ENCODE results near the gene NFKB1.

NFKB1 gene

GRCh38 chr4:102560115-102560514 lies 59.0 kb downstream of the NFKB1 start:
- POLR2A ChIA-PET = no interaction called here
- CTCF ChIA-PET = no interaction called here
- no peak for TF ChIP-seq CTCF (IDR thresholded peaks at IDR 0.05; ENCODE audit: insufficient read depth, low read length, missing control alignments)
- no peak for DNase-seq (ENCODE audit: low read depth, low spot score)
- H3K4me3 ChIP-seq (ENCODE audit: low read depth, low read length) = no peak overlapping the region

- TF ChIP-seq CTCF (IDR thresholded peaks at IDR 0.05; ENCODE audit: insufficient read depth, low read length, missing control alignments) = no peak
- CTCF ChIA-PET = no interaction called here
- POLR2A ChIA-PET = no interaction called here
Measured at GRCh38 chr4:102560571-102561341, 59.6 kb downstream of the NFKB1 start.

GRCh38 chr4:102563000-102563399 lies 61.8 kb downstream of the NFKB1 start:
- H3K4me3 ChIP-seq (ENCODE audit: low read depth, low read length) = no peak overlapping the region
- ChIA-PET CTCF (no interaction called here), POLR2A (no interaction called here)
- no peak for TF ChIP-seq CTCF (IDR thresholded peaks at IDR 0.05; ENCODE audit: insufficient read depth, low read length, missing control alignments)
- DNase-seq (ENCODE audit: low read depth, low spot score) = no peak

More at GRCh38 chr4:102560571-102561341, 59.6 kb downstream of the NFKB1 start:
- DNase-seq (ENCODE audit: low read depth, low spot score) = no peak
- no peak overlapping the region for H3K4me3 ChIP-seq (ENCODE audit: low read depth, low read length)

GRCh38 chr4:102564399-102565059 lies 63.4 kb downstream of the NFKB1 start:
- CTCF ChIA-PET = no interaction called here
- DNase-seq (ENCODE audit: low read depth, low spot score) = peak; percentile 21
- TF ChIP-seq CTCF (IDR thresholded peaks at IDR 0.05; ENCODE audit: insufficient read depth, low read length, missing control alignments) = no peak
- H3K4me3 ChIP-seq (ENCODE audit: low read depth, low read length) = no peak overlapping the region
- POLR2A ChIA-PET = interaction anchor here (0.7 kb wide), 1 partner anchor 130 kb away, joined by 3 read pairs; no protein-coding TSS in a partner anchor

GRCh38 chr4:102565696-102566095 lies 64.5 kb downstream of the NFKB1 start:
- DNase-seq (ENCODE audit: low read depth, low spot score) = no peak
- POLR2A ChIA-PET = no interaction called here
- H3K4me3 ChIP-seq (ENCODE audit: low read depth, low read length) = no peak overlapping the region
- TF ChIP-seq CTCF (IDR thresholded peaks at IDR 0.05; ENCODE audit: insufficient read depth, low read length, missing control alignments) = no peak
- CTCF ChIA-PET = no interaction called here

GRCh38 chr4:102566426-102566825 lies 65.3 kb downstream of the NFKB1 start:
- no peak overlapping the region for H3K4me3 ChIP-seq (ENCODE audit: low read depth, low read length)
- no peak for DNase-seq (ENCODE audit: low read depth, low spot score)
- POLR2A ChIA-PET = no interaction called here
- CTCF ChIA-PET = no interaction called here
- no peak for TF ChIP-seq CTCF (IDR thresholded peaks at IDR 0.05; ENCODE audit: insufficient read depth, low read length, missing control alignments)

Measured in AG04449 (cell line).